Astrocyte (in vitro differentiated cells and primary cell): ENCODE results near the gene TERT. TPM values are rescaled to one million over a fixed set of nuclear protein-coding genes. Genes with fewer than 3 reads are reported as not detected.

Source experiments
- DNase-seq: peaks from one replicate; pipeline ENCODE4 v3.0.0-alpha.2; 2010; ENCODE audit warnings: low read depth
- FAIRE-seq: peaks from 2 replicates; lab custom pipeline; 2011; peaks lifted over from hg19 to GRCh38; lab: Jason Lieb, UNC
- H2AFZ ChIP-seq: 2 replicates; pipeline ENCODE4 v1.6.0; 2012; ENCODE audit warnings: low read depth, low read length, inconsistent platforms
- H3K27ac ChIP-seq: 2 replicates; pipeline ENCODE4 v1.5.1; 2011; ENCODE audit warnings: low read depth, low read length, inconsistent platforms
- H3K27me3 ChIP-seq: 2 replicates; pipeline ENCODE4 v1.6.0; 2011; ENCODE audit warnings: low read length, inconsistent platforms; ENCODE audit not compliant: insufficient read depth
- H3K36me3 ChIP-seq: 2 replicates; pipeline ENCODE4 v1.5.1; 2011; ENCODE audit warnings: low read length, inconsistent platforms; ENCODE audit not compliant: insufficient read depth
- H3K4me1 ChIP-seq: 2 replicates; pipeline ENCODE4 v1.5.1; 2011; ENCODE audit warnings: low read length, inconsistent platforms; ENCODE audit not compliant: insufficient read depth
- H3K4me2 ChIP-seq: 2 replicates; pipeline ENCODE4 v1.6.0; 2012; ENCODE audit warnings: low read length, inconsistent platforms
- H3K4me3 ChIP-seq: 2 replicates; pipeline ENCODE4 v1.5.1; 2011; ENCODE audit warnings: low read depth, mild to moderate bottlenecking, low read length, inconsistent platforms; ENCODE audit not compliant: insufficient read depth
- H3K79me2 ChIP-seq: 2 replicates; pipeline ENCODE4 v1.6.0; 2012; ENCODE audit warnings: mild to moderate bottlenecking, low read length, inconsistent platforms; ENCODE audit not compliant: insufficient read depth
- H3K9ac ChIP-seq: 2 replicates; pipeline ENCODE4 v1.6.0; 2012; ENCODE audit warnings: mild to moderate bottlenecking, low read length, inconsistent platforms
- H3K9me3 ChIP-seq: 2 replicates; pipeline ENCODE4 v1.5.1; 2012; ENCODE audit warnings: low read depth, mild to moderate bottlenecking, low read length, inconsistent platforms; ENCODE audit not compliant: insufficient read depth
- H4K20me1 ChIP-seq: 2 replicates; pipeline ENCODE4 v1.6.0; 2012; ENCODE audit warnings: low read length, inconsistent platforms; ENCODE audit not compliant: insufficient read depth
- H3K27ac Mint-ChIP-seq: one replicate; pipeline ENCODE4 v1.8.0; 2021; ENCODE audit warnings: mild to moderate bottlenecking, mixed read lengths; ENCODE audit not compliant: unreplicated experiment
- H3K27me3 Mint-ChIP-seq: one replicate; pipeline ENCODE4 v1.8.0; 2021; ENCODE audit warnings: low read depth, mixed read lengths; ENCODE audit not compliant: unreplicated experiment
- H3K36me3 Mint-ChIP-seq: one replicate; pipeline ENCODE4 v1.8.0; 2021; ENCODE audit warnings: low read depth, mixed read lengths; ENCODE audit not compliant: unreplicated experiment
- H3K4me1 Mint-ChIP-seq: one replicate; pipeline ENCODE4 v1.8.0; 2021; ENCODE audit warnings: low read depth, mixed read lengths; ENCODE audit not compliant: unreplicated experiment
- H3K4me3 Mint-ChIP-seq: one replicate; pipeline ENCODE4 v1.8.0; 2021; ENCODE audit warnings: mild to moderate bottlenecking, moderate library complexity, mixed read lengths; ENCODE audit not compliant: unreplicated experiment
- H3K9me3 Mint-ChIP-seq: one replicate; pipeline ENCODE4 v1.8.0; 2021; ENCODE audit warnings: mild to moderate bottlenecking, mixed read lengths; ENCODE audit not compliant: unreplicated experiment
- CTCF ChIP-seq: IDR thresholded peaks from 2 replicates; pipeline ENCODE4 v1.5.1; 2011; ENCODE audit warnings: low read depth, mild to moderate bottlenecking, inconsistent platforms, low read length, moderate library complexity; ENCODE audit not compliant: insufficient read depth
- EZH2 ChIP-seq: IDR thresholded peaks from 2 replicates; pipeline ENCODE4 v1.6.1; 2012; ENCODE audit warnings: mild to moderate bottlenecking, low read length, inconsistent platforms; ENCODE audit not compliant: insufficient read depth
- total RNA-seq: library from RNA; stranded (reverse); gene quantifications from 2 replicates; pipeline ENCODE4 v1.2.1, GENCODE V29; 2021

TERT gene
- total RNA-seq, 1 donor from 2014 or later, result 0.50 TPM

- no peaks in the 10 kb centered on the region for H3K27me3 ChIP-seq
- H3K79me2 ChIP-seq, result no peaks in the 10 kb centered on the region
- H3K27me3 Mint-ChIP-seq, result peaks cover 41% of the 10 kb centered on the region
- H3K36me3 ChIP-seq, result no peaks in the 10 kb centered on the region
- H3K36me3 Mint-ChIP-seq, result peaks cover 2% of the 10 kb centered on the region
- H3K4me3 ChIP-seq, result no peak overlapping the region
- no peak for FAIRE-seq
- no peak overlapping the region for H3K27ac ChIP-seq
- H3K9me3 Mint-ChIP-seq, result peaks cover 5% of the 10 kb centered on the region
- no peak overlapping the region for H2AFZ ChIP-seq
- H3K4me1 ChIP-seq, result no peaks in the 10 kb centered on the region
- H4K20me1 ChIP-seq, result no peaks in the 10 kb centered on the region
- H3K9ac ChIP-seq, result no peak overlapping the region
- no peak overlapping the region for H3K4me3 Mint-ChIP-seq
- H3K27ac Mint-ChIP-seq, result no peak overlapping the region
- no peak overlapping the region for H3K4me2 ChIP-seq
- TF ChIP-seq EZH2, result no peak
- no peak for TF ChIP-seq CTCF
- no peak for DNase-seq
- H3K4me1 Mint-ChIP-seq, result no peaks in the 10 kb centered on the region
- H3K9me3 ChIP-seq, result peaks cover 10% of the 10 kb centered on the region
Observed at GRCh38 chr5:1222147-1222546, 72.7 kb downstream of the TERT start.

- Histone ChIP-seq H3K27ac (no peak overlapping the region), H3K9me3 (peaks cover 10% of the 10 kb centered on the region), H3K4me3 (no peak overlapping the region), H3K4me1 (no peaks in the 10 kb centered on the region), H3K36me3 (no peaks in the 10 kb centered on the region), H3K4me2 (no peak overlapping the region), H3K27me3 (no peaks in the 10 kb centered on the region), H3K9ac (no peak overlapping the region), H3K79me2 (no peaks in the 10 kb centered on the region), H4K20me1 (no peaks in the 10 kb centered on the region), H2AFZ (no peak overlapping the region)
- H3K27ac Mint-ChIP-seq, result no peak overlapping the region
- peaks cover 5% of the 10 kb centered on the region for H3K9me3 Mint-ChIP-seq
- DNase-seq (no peak), FAIRE-seq (no peak)
- H3K36me3 Mint-ChIP-seq, result peaks cover 2% of the 10 kb centered on the region
- peaks cover 39% of the 10 kb centered on the region for H3K27me3 Mint-ChIP-seq
- no peaks in the 10 kb centered on the region for H3K4me1 Mint-ChIP-seq
- TF ChIP-seq EZH2, result no peak
- TF ChIP-seq CTCF, result no peak
- no peak overlapping the region for H3K4me3 Mint-ChIP-seq
Observed at GRCh38 chr5:1221721-1222120, 73.1 kb downstream of the TERT start.

- peaks cover 42% of the 10 kb centered on the region for H3K27me3 Mint-ChIP-seq
- Histone ChIP-seq H3K4me1 (no peaks in the 10 kb centered on the region), H3K79me2 (no peaks in the 10 kb centered on the region), H3K9me3 (peaks cover 11% of the 10 kb centered on the region), H3K9ac (no peak overlapping the region), H3K27me3 (no peaks in the 10 kb centered on the region), H3K27ac (no peak overlapping the region), H2AFZ (no peak overlapping the region), H4K20me1 (no peaks in the 10 kb centered on the region), H3K4me2 (no peak overlapping the region), H3K4me3 (no peak overlapping the region), H3K36me3 (no peaks in the 10 kb centered on the region)
- DNase-seq (no peak), FAIRE-seq (no peak)
- H3K36me3 Mint-ChIP-seq, result peaks cover 4% of the 10 kb centered on the region
- H3K4me3 Mint-ChIP-seq, result no peak overlapping the region
- H3K27ac Mint-ChIP-seq, result no peak overlapping the region
- TF ChIP-seq CTCF (no peak), EZH2 (no peak)
- H3K4me1 Mint-ChIP-seq, result no peaks in the 10 kb centered on the region
- H3K9me3 Mint-ChIP-seq, result peaks cover 8% of the 10 kb centered on the region
Observed at GRCh38 chr5:1220831-1221230, 74.0 kb downstream of the TERT start.
